HepG2 (cell line): ENCODE results near the gene VPS52.

Source experiments
- NCOA2 ChIP-seq: sonication (generic); formaldehyde crosslinking; IDR thresholded peaks from 2 replicates; pipeline ENCODE4 v1.8.0; 2022; ENCODE audit warnings: inconsistent platforms
- REST ChIP-seq, 2 experiments: IDR thresholded peaks; 2 replicates each; pipeline ENCODE4 v1.6.1; 2011 to 2012; ENCODE audit warnings: low read length in 2 of 2, borderline replicate concordance in 1 of 2, low read depth in 1 of 2, mild to moderate bottlenecking in 1 of 2, moderate library complexity in 1 of 2
- ZBTB7A ChIP-seq: sonication (generic); formaldehyde crosslinking; IDR thresholded peaks from 2 replicates; pipeline ENCODE4 v1.8.0; 2022; ENCODE audit warnings: mild to moderate bottlenecking, missing genetic modification reagents
- ZNF354B ChIP-seq: sonication (generic); formaldehyde crosslinking; IDR thresholded peaks from 2 replicates; pipeline ENCODE4 v1.8.0; 2022; ENCODE audit warnings: mild to moderate bottlenecking, missing genetic modification reagents

GRCh38 chr6:33316603-33317418 is 45.1 kb upstream of the VPS52 start:
- TF ChIP-seq REST (IDR thresholded peaks at IDR 0.05; ENCODE audit: borderline replicate concordance in 1 of 2, low read depth in 1 of 2, low read length in 2 of 2) (no peak), ZBTB7A (CRISPR knock-in tag) (no peak), ZNF354B (CRISPR knock-in tag) (no peak), NCOA2 (no peak)
